ENCODE results near the gene PLXND1.

DNA sequence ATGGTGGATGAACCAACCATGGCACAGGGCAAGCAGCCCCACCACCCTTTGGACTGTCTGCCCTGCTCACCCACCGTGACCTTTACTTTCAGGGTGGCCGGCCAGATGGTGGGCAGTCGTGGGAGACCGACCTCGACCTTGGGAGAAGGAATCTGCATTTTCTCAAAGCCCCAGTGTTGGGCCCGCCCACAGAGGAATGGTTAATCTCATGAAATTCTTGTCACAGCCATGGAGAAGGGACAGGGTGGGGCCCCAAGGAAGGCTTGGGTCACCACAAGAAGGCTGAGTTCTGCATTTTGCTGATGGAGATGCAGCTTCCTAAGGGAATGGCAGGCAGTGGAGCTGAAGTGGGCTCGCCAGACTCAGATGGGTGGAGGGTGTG lies 2.9 kb downstream of the PLXND1 start:
- TF ChIP-seq POLR2A (IDR thresholded peaks at IDR 0.05) (no peak), POLR2AphosphoS5 (IDR thresholded peaks at IDR 0.05; ENCODE audit: insufficient read depth in 1 of 2, low read depth in 1 of 2) (peak in 1 of 2 donors; percentile 27)
- TF ChIP-seq, protein P1, sequence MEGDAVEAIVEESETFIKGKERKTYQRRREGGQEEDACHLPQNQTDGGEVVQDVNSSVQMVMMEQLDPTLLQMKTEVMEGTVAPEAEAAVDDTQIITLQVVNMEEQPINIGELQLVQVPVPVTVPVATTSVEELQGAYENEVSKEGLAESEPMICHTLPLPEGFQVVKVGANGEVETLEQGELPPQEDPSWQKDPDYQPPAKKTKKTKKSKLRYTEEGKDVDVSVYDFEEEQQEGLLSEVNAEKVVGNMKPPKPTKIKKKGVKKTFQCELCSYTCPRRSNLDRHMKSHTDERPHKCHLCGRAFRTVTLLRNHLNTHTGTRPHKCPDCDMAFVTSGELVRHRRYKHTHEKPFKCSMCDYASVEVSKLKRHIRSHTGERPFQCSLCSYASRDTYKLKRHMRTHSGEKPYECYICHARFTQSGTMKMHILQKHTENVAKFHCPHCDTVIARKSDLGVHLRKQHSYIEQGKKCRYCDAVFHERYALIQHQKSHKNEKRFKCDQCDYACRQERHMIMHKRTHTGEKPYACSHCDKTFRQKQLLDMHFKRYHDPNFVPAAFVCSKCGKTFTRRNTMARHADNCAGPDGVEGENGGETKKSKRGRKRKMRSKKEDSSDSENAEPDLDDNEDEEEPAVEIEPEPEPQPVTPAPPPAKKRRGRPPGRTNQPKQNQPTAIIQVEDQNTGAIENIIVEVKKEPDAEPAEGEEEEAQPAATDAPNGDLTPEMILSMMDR (IDR thresholded peaks at IDR 0.05) = no peak
